HCT116 (cell line): ENCODE measurements around the gene IRAK2. TPM values are rescaled to one million over a fixed set of nuclear protein-coding genes. Genes with fewer than 3 reads are reported as not detected.

Experiments
- ATAC-seq: fragments of 200-7000 bp; cut with Tn5 transposase; 2 replicates; pipeline ENCODE4 v1.9.1; 2020; ENCODE audit warnings: mild to moderate bottlenecking, moderate library complexity
- BruUV-seq: library from RNA; stranded (reverse); fragments of 400-500 nt; replicated peaks from 2 replicates; lab custom pipeline; 2021; lab: Mats Ljungman, UMichigan
- CTCF ChIA-PET: fragments of 300-600 bp; sonication (Branson Sonifier 250); formaldehyde crosslinking; loops from one replicate; lab custom pipeline; 2021; ENCODE audit warnings: antibody characterized with exemption; lab: Charles Lee
- POLR2A ChIA-PET: fragments of 300-600, 350-600 bp; sonication (Branson Sonifier 250); formaldehyde crosslinking; loops from one replicate; lab custom pipeline; 2021; ENCODE audit warnings: antibody characterized with exemption; lab: Charles Lee
- RAD21 ChIA-PET, 2 experiments: fragments of 300-600 bp; sonication (Branson Sonifier 250); formaldehyde crosslinking; loops; one replicate each; lab custom pipeline; 2023; ENCODE audit warnings: low total read pairs in 2 of 2; ENCODE audit not compliant: uncharacterized antibody in 2 of 2, unreplicated experiment in 2 of 2, low non-redundant PET in 1 of 2; lab: Charles Lee
- DNase-seq: peaks from one replicate; pipeline ENCODE4 v3.0.0-alpha.2; 2010; ENCODE audit warnings: low read depth, low spot score
- H2AFZ ChIP-seq: fragments of 200-600 bp; shearing (Covaris generic), sonication (generic); 2 replicates; pipeline ENCODE4 v1.6.1; 2017; ENCODE audit warnings: low read depth, mixed run types, mixed read lengths, antibody characterized with exemption, low read length; ENCODE audit not compliant: poor library complexity, severe bottlenecking
- H3K27ac ChIP-seq: 2 replicates; pipeline ENCODE4 v1.5.1; 2012; ENCODE audit warnings: low read depth, low read length
- H3K27me3 ChIP-seq: fragments of 200-600 bp; sonication (generic); 2 replicates; pipeline ENCODE4 v1.6.1; 2016; ENCODE audit warnings: mixed run types, low read length, mixed read lengths; ENCODE audit not compliant: insufficient read depth
- H3K36me3 ChIP-seq, 2 experiments: fragments of 200-500 bp in 1 of 2; fragments of 200-600 bp in 1 of 2; sonication (Bioruptor generic) in 1 of 2; sonication (generic) in 1 of 2; 2 replicates each; pipeline versions ENCODE4 v1.5.1 to v1.6.1; 2014 to 2016; ENCODE audit warnings: low read length in 2 of 2, inconsistent platforms in 1 of 2, mixed read lengths in 1 of 2, mixed run types in 1 of 2; ENCODE audit not compliant: insufficient read depth in 2 of 2, control insufficient read depth in 1 of 2
- H3K4me1 ChIP-seq, 2 experiments: fragments of 200-600 bp in 1 of 2; sonication (generic) in 1 of 2; 2 replicates each; pipeline versions ENCODE4 v1.5.1 to v1.6.1; 2012 to 2017; ENCODE audit warnings: low read length in 2 of 2, inconsistent platforms in 1 of 2, mild to moderate bottlenecking in 1 of 2, mixed read lengths in 1 of 2, mixed run types in 1 of 2, moderate library complexity in 1 of 2; ENCODE audit not compliant: insufficient read depth in 2 of 2, control insufficient read depth in 1 of 2
- H3K4me2 ChIP-seq: fragments of 200-600 bp; sonication (generic); 2 replicates; pipeline ENCODE4 v1.6.1; 2017; ENCODE audit warnings: mixed run types, low read length, mixed read lengths
- H3K4me3 ChIP-seq, 2 experiments: fragments of 200-600 bp in 1 of 2; sonication (generic) in 1 of 2; replicated peaks in 1 of 2; 2 replicates each; pipeline ENCODE4 v1.5.1; 2011 to 2016; ENCODE audit warnings: low read length in 2 of 2, control low read depth in 1 of 2, low read depth in 1 of 2, mild to moderate bottlenecking in 1 of 2, mixed read lengths in 1 of 2, mixed run types in 1 of 2
- H3K79me2 ChIP-seq: fragments of 200-600 bp; sonication (generic); 2 replicates; pipeline ENCODE4 v1.6.1; 2017; ENCODE audit warnings: mild to moderate bottlenecking, mixed run types, low read length, moderate library complexity, mixed read lengths; ENCODE audit not compliant: insufficient read depth
- H3K9ac ChIP-seq: fragments of 200-600 bp; sonication (generic); 2 replicates; pipeline ENCODE4 v1.6.1; 2016; ENCODE audit warnings: low read length, mixed read lengths
- H3K9me2 ChIP-seq: fragments of 200-600 bp; sonication (generic), shearing (Covaris generic); 2 replicates; pipeline ENCODE4 v1.6.1; 2017; ENCODE audit warnings: mixed run types, mild to moderate bottlenecking, moderate library complexity; ENCODE audit not compliant: insufficient read depth
- H3K9me3 ChIP-seq, 2 experiments: fragments of 200-500 bp in 1 of 2; fragments of 200-600 bp in 1 of 2; sonication (Bioruptor generic) in 1 of 2; sonication (generic) in 1 of 2; 2 replicates each; pipeline ENCODE4 v1.6.1; 2014 to 2017; ENCODE audit warnings: low read length in 2 of 2, mixed read lengths in 2 of 2, inconsistent platforms in 1 of 2, low read depth in 1 of 2, mild to moderate bottlenecking in 1 of 2, mixed run types in 1 of 2, moderate library complexity in 1 of 2; ENCODE audit not compliant: control insufficient read depth in 1 of 2, insufficient read depth in 1 of 2
- H4K20me1 ChIP-seq: fragments of 200-600 bp; sonication (generic), shearing (Covaris generic); 2 replicates; pipeline ENCODE4 v1.6.1; 2017; ENCODE audit warnings: mixed run types, mild to moderate bottlenecking, moderate library complexity; ENCODE audit not compliant: insufficient read depth
- CEBPB ChIP-seq: IDR thresholded peaks from 2 replicates; pipeline ENCODE4 v1.6.1; 2012; ENCODE audit warnings: low read depth
- ELF1 ChIP-seq: IDR thresholded peaks from 2 replicates; pipeline ENCODE4 v1.6.1; 2012; ENCODE audit warnings: low read depth, borderline replicate concordance
- EZH2phosphoT487 ChIP-seq: fragments of 200-600 bp; IDR thresholded peaks from 2 replicates; pipeline ENCODE4 v1.6.1; 2018; ENCODE audit warnings: antibody characterized with exemption, borderline replicate concordance
- FOSL1 ChIP-seq: IDR thresholded peaks from 2 replicates; pipeline ENCODE4 v1.6.1; 2012; ENCODE audit warnings: low read depth
- POLR2A ChIP-seq: IDR thresholded peaks from 2 replicates; pipeline ENCODE4 v1.7.0; 2011; ENCODE audit warnings: borderline replicate concordance; ENCODE audit not compliant: insufficient read depth, insufficient read length; ENCODE audit errors: extremely low read depth
- RAD21 ChIP-seq: IDR thresholded peaks from 2 replicates; pipeline ENCODE4 v1.6.1; 2012; ENCODE audit warnings: low read depth, mild to moderate bottlenecking
- SRF ChIP-seq: IDR thresholded peaks from 2 replicates; pipeline ENCODE4 v1.6.1; 2012; ENCODE audit warnings: low read depth
- TCF7L2 ChIP-seq: IDR thresholded peaks from 2 replicates; pipeline ENCODE4 v1.7.0; 2011; ENCODE audit warnings: borderline replicate concordance, inconsistent platforms; ENCODE audit not compliant: insufficient read depth, insufficient read length; ENCODE audit errors: extremely low read depth
- ZFX ChIP-seq: fragments of 450-650 bp; IDR thresholded peaks from 2 replicates; pipeline ENCODE4 v1.6.1; 2017
- ZNF274 ChIP-seq: fragments of 200-500 bp; sonication (Bioruptor generic); IDR thresholded peaks from 2 replicates; pipeline ENCODE4 v1.6.1; 2014; ENCODE audit warnings: mild to moderate bottlenecking, low read depth, low read length, inconsistent platforms
- intact Hi-C: fragments of 100-400 bp; cut with micrococcal nuclease; formaldehyde crosslinking; loops from 2 replicates; pipeline ENCODE4 v1.10.0; 2022
- total RNA-seq: library from RNA; stranded (reverse); gene quantifications from one replicate; pipeline ENCODE4 v1.2.1, GENCODE V29; 2021; ENCODE audit not compliant: unreplicated experiment
- TF ChIP-seq, protein P1 (sequence below): IDR thresholded peaks from 2 replicates; pipeline ENCODE4 v1.6.1; 2012
- TF ChIP-seq, protein P2 (sequence below), 3 experiments: fragments of 200-600 bp in 1 of 3; sonication (generic) in 1 of 3; IDR thresholded peaks in 2 of 3; conservative IDR thresholded peaks in 1 of 3; 2 replicates each; pipeline ENCODE4 v1.5.1; 2012 to 2017; ENCODE audit warnings: low read depth in 2 of 3, low read length in 2 of 3, antibody characterized with exemption in 1 of 3, borderline replicate concordance in 1 of 3, control low read depth in 1 of 3, mild to moderate bottlenecking in 1 of 3, mixed read lengths in 1 of 3, mixed run types in 1 of 3, moderate library complexity in 1 of 3; ENCODE audit not compliant: insufficient read depth in 1 of 3

IRAK2 gene
- total RNA-seq, 1 experiment from 2014 or later: 3.6 TPM

DNA sequence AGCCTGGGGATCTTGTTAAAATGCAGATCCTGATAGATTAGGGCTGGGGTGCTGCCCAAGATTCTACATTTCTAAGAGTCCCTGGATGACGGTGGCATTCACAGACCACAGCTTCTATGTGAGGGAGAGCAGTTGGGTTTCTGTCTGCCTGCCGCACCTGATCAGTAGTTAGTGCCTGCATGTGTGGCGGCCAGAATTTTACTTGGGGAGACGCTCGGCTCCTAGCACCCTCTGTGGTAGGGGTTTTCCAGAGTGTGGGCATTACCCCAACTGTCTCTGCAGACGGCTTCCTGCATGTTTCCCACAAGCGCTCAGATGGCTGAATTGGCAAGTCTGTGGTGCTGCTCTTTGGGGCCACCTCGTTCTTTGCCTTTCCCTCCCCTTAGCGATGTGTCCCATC lies 119.8 kb downstream of the IRAK2 start:
- Histone ChIP-seq H3K36me3 (peaks cover 12 to 29% of the 10 kb centered on the region in 2 experiments; a peak in 3 of 4 replicates), H3K27me3 (no peaks in the 10 kb centered on the region), H3K4me2 (no peak overlapping the region), H3K9ac (no peak overlapping the region), H3K4me1 (peaks cover 0 to 9% of the 10 kb centered on the region in 2 experiments; a peak in 2 of 4 replicates), H3K9me3 (no peaks in the 10 kb centered on the region), H2AFZ (no peak overlapping the region), H3K9me2 (no peaks in the 10 kb centered on the region), H3K4me3 (no peak overlapping the region), H4K20me1 (0 out of 2 replicates have a peak, but pooled peaks cover 4% of the 10 kb centered on the region), H3K79me2 (no peaks in the 10 kb centered on the region), H3K27ac (no peak overlapping the region)
- ATAC-seq (no peak), DNase-seq (no peak)
- no TSS peak for BruUV-seq
- ChIA-PET CTCF (no interaction called here), POLR2A (no interaction called here), RAD21 (no interaction called here)
- intact Hi-C loops: no loop called here
- TF ChIP-seq EZH2phosphoT487: no peak

DNA sequence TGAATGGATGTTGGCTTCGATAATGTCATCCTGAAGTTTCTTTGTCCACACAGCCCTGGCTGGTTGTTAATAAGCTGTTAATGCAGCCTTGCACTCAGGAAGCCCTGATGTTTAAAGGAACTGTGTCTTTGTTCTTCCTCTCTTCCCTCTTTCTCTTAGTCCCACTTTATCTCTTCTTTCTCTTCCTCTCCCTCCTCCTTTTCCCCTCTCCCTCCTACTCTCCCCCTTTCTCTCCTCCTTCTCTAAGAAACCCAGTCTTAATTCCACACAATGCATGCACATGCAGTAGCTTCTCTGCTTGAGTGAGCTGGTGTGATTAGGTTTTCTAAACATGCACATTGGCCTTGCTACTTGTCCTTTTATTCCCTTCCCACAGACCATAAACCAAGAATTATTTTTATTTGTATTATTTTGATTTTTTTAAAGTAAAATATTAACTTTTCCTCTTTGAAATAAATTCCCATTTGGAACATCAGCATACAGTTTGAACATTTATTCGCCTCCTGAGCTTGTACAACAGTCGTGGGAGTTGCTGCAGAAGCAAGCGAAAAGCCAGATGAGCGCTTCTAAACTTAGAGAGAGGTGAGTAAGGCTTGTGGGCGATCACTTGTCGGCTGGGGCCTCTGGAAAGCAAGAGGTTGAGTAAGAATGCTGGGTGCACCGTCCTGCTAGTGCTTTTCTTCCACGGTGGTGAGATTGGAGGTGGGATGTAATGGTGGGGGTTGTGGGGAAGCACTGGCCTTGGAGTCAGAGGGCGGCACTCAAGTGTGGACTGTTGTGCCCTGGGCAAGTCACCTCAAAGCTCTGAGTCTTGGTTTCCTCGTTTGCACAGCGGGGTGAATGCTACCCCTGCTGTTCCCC lies 120.8 kb downstream of the IRAK2 start:
- POLR2A ChIA-PET: no interaction called here
- intact Hi-C loops: no loop called here
- TF ChIP-seq SRF (no peak), POLR2A (no peak), TCF7L2 (no peak), ELF1 (no peak), RAD21 (no peak), CEBPB (no peak), FOSL1 (no peak), ZFX (no peak), ZNF274 (no peak), EZH2phosphoT487 (no peak)
- TF ChIP-seq, protein P1, sequence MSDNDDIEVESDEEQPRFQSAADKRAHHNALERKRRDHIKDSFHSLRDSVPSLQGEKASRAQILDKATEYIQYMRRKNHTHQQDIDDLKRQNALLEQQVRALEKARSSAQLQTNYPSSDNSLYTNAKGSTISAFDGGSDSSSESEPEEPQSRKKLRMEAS: no peak
- TF ChIP-seq, protein P2, sequence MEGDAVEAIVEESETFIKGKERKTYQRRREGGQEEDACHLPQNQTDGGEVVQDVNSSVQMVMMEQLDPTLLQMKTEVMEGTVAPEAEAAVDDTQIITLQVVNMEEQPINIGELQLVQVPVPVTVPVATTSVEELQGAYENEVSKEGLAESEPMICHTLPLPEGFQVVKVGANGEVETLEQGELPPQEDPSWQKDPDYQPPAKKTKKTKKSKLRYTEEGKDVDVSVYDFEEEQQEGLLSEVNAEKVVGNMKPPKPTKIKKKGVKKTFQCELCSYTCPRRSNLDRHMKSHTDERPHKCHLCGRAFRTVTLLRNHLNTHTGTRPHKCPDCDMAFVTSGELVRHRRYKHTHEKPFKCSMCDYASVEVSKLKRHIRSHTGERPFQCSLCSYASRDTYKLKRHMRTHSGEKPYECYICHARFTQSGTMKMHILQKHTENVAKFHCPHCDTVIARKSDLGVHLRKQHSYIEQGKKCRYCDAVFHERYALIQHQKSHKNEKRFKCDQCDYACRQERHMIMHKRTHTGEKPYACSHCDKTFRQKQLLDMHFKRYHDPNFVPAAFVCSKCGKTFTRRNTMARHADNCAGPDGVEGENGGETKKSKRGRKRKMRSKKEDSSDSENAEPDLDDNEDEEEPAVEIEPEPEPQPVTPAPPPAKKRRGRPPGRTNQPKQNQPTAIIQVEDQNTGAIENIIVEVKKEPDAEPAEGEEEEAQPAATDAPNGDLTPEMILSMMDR (IDR thresholded peaks at IDR 0.05 in 2 of 3, conservative IDR thresholded peaks at IDR 0.05 in 1 of 3; ENCODE audit: borderline replicate concordance in 1 of 3, insufficient read depth in 1 of 3, low read depth in 2 of 3, low read length in 2 of 3): no peak
- Histone ChIP-seq H3K4me1 (peaks cover 0 to 9% of the 10 kb centered on the region in 2 experiments; a peak in 2 of 4 replicates), H3K4me3 (no peak overlapping the region), H3K9me3 (no peaks in the 10 kb centered on the region), H3K36me3 (peaks cover 10 to 19% of the 10 kb centered on the region in 2 experiments; a peak in 3 of 4 replicates), H3K27ac (no peak overlapping the region), H3K9me2 (no peaks in the 10 kb centered on the region), H3K4me2 (no peak overlapping the region), H3K27me3 (no peaks in the 10 kb centered on the region), H3K9ac (no peak overlapping the region), H3K79me2 (no peaks in the 10 kb centered on the region), H2AFZ (no peak overlapping the region), H4K20me1 (no peaks in the 10 kb centered on the region)
- RAD21 ChIA-PET: no interaction called here
- DNase-seq (no peak), ATAC-seq (no peak)
- BruUV-seq: no TSS peak
- CTCF ChIA-PET: interaction anchor here (0.7 to 1.7 kb wide), 3 partner anchors 22 to 477 kb away, joined by 3 to 5 read pairs (median 3); no protein-coding TSS in a partner anchor
